Caco-2 (cell line): ENCODE data around the gene SORCS2. TPM values are rescaled to one million over a fixed set of nuclear protein-coding genes. Genes with fewer than 3 reads are reported as not detected.

Source experiments
- BruUV-seq: library from RNA; stranded (reverse); fragments of 400-500 nt; replicated peaks from 2 replicates; lab custom pipeline; 2021; lab: Mats Ljungman, UMichigan
- CTCF ChIA-PET: fragments of 300-600 bp; sonication (Branson Sonifier 250); formaldehyde crosslinking; loops from one replicate; lab custom pipeline; 2022; ENCODE audit warnings: antibody characterized with exemption; lab: Charles Lee
- POLR2A ChIA-PET: fragments of 300-600 bp; sonication (Branson Sonifier 250); formaldehyde crosslinking; loops from one replicate; lab custom pipeline; 2022; ENCODE audit warnings: antibody characterized with exemption; lab: Charles Lee
- DNase-seq, 2 experiments: peaks; one replicate each; pipeline versions ENCODE4 v3.0.0 to v3.0.0-alpha.2; 2020 to 2022
- H3K27me3 ChIP-seq: replicated peaks from 2 replicates; pipeline ENCODE4 v1.6.0; 2011; ENCODE audit warnings: low read length; ENCODE audit not compliant: control insufficient read depth, insufficient read depth
- H3K36me3 ChIP-seq: 2 replicates; pipeline ENCODE4 v1.5.1; 2011; ENCODE audit warnings: low read length; ENCODE audit not compliant: control insufficient read depth, insufficient read depth
- H3K4me1 ChIP-seq: fragments of 250-450 bp; sonication (Bioruptor Pico); 2 replicates; pipeline ENCODE4 v1.5.1; 2020; ENCODE audit warnings: mild to moderate bottlenecking
- H3K4me3 ChIP-seq: 2 replicates; pipeline ENCODE4 v1.5.1; 2011; ENCODE audit warnings: low read depth, mild to moderate bottlenecking, control low read depth, low read length
- H3K9me3 ChIP-seq: fragments of 250-450 bp; sonication (Bioruptor Pico); 2 replicates; pipeline ENCODE4 v1.5.1; 2020; ENCODE audit warnings: mild to moderate bottlenecking, moderate library complexity
- H3K27ac Mint-ChIP-seq: one replicate; pipeline ENCODE4 v1.8.0; 2022; ENCODE audit warnings: mixed read lengths; ENCODE audit not compliant: unreplicated experiment
- H3K27me3 Mint-ChIP-seq: one replicate; pipeline ENCODE4 v1.8.0; 2022; ENCODE audit warnings: mixed read lengths; ENCODE audit not compliant: insufficient read depth, unreplicated experiment
- H3K36me3 Mint-ChIP-seq: one replicate; pipeline ENCODE4 v1.8.0; 2022; ENCODE audit warnings: mild to moderate bottlenecking, mixed read lengths; ENCODE audit not compliant: insufficient read depth, unreplicated experiment
- H3K4me1 Mint-ChIP-seq: one replicate; pipeline ENCODE4 v1.8.0; 2022; ENCODE audit warnings: low read depth, mixed read lengths; ENCODE audit not compliant: unreplicated experiment
- H3K4me3 Mint-ChIP-seq: one replicate; pipeline ENCODE4 v1.8.0; 2022; ENCODE audit warnings: mild to moderate bottlenecking, moderate library complexity, mixed read lengths; ENCODE audit not compliant: unreplicated experiment
- H3K9me3 Mint-ChIP-seq: one replicate; pipeline ENCODE4 v1.8.0; 2022; ENCODE audit warnings: mixed read lengths; ENCODE audit not compliant: unreplicated experiment
- CTCF ChIP-seq, 2 experiments: fragments of 200-600 bp in 1 of 2; IDR thresholded peaks; 1 replicate in 1 of 2; 2 replicates in 1 of 2; pipeline versions ENCODE4 v1.5.1 to v1.8.0; 2011 to 2022; ENCODE audit warnings: antibody characterized with exemption in 1 of 2, control low read depth in 1 of 2, inconsistent platforms in 1 of 2, low read depth in 1 of 2, low read length in 1 of 2, mild to moderate bottlenecking in 1 of 2, moderate library complexity in 1 of 2; ENCODE audit not compliant: insufficient read depth in 1 of 2, severe bottlenecking in 1 of 2, unreplicated experiment in 1 of 2
- intact Hi-C: fragments of 100-400 bp; cut with micrococcal nuclease; formaldehyde crosslinking; loops from one replicate; pipeline ENCODE4 v1.10.0; 2022; ENCODE audit not compliant: unreplicated experiment
- total RNA-seq: library from RNA; stranded (reverse); gene quantifications from 2 replicates; pipeline ENCODE4 v1.2.3, GENCODE V29; 2022

SORCS2 gene
- total RNA-seq, 1 experiment from 2014 or later: 1.6 TPM

DNA sequence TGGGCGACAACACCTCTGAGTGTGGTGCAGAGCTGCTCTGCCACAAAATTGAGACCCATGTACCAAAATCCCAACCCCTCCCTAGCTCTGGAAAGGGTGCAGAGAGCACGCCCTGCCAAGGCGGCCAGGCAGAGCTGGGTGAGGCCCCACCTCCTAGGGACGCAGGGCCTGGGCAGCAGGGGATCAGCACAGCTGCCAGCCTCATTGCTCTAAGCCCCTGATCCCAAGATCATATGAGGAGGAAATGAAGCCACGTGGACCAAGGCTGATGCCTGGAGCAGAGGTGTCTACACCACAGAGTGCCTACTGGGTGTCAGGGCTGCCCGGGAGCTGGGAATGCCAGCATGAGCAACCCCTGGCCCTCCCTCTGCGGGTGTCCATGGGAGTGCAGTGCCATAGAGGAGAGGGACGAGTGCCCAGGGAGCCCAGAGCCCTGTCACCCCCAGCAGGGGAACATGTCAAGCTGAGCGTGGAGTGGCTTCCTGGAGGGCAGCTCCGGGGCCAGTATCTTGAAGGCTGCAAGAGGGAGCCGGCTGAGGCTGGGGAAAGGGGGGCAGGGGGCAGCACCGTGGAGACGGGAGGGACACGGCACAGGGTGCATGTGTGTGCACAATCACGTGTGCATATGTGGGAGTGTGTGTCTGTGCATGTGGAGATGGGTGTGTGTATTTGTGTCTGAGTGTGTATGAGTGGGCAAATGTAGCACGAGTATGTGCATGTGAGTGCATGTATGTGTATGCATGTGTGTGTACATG is 306.3 kb downstream of the SORCS2 start:
- H3K4me1 ChIP-seq: no peaks in the 10 kb centered on the region
- no peaks in the 10 kb centered on the region for H3K9me3 Mint-ChIP-seq
- CTCF ChIA-PET: interaction anchor here (0.6 kb wide), 1 partner anchor 251 kb away, joined by 4 read pairs; no protein-coding TSS in a partner anchor
- no peak for TF ChIP-seq CTCF (IDR thresholded peaks at IDR 0.05; ENCODE audit: insufficient read depth in 1 of 2, low read depth in 1 of 2, low read length in 1 of 2, severe bottlenecking in 1 of 2, unreplicated experiment in 1 of 2)
- DNase-seq: no peak
- H3K27ac Mint-ChIP-seq: no peak overlapping the region
- H3K4me3 Mint-ChIP-seq: no peak overlapping the region
- BruUV-seq: no TSS peak
- H3K9me3 ChIP-seq: no peaks in the 10 kb centered on the region
- no peak overlapping the region for H3K4me3 ChIP-seq
- no peaks in the 10 kb centered on the region for H3K4me1 Mint-ChIP-seq
- peaks cover 4% of the 10 kb centered on the region for H3K27me3 Mint-ChIP-seq
- POLR2A ChIA-PET: no interaction called here
- H3K27me3 ChIP-seq: no peaks in the 10 kb centered on the region
- intact Hi-C loops: no loop called here
- H3K36me3 Mint-ChIP-seq: no peaks in the 10 kb centered on the region
- H3K36me3 ChIP-seq: no peaks in the 10 kb centered on the region

- no TSS peak for BruUV-seq
- no peaks in the 10 kb centered on the region for H3K9me3 ChIP-seq
- H3K27me3 ChIP-seq: no peaks in the 10 kb centered on the region
- intact Hi-C loops: no loop called here
- ChIA-PET CTCF (no interaction called here), POLR2A (no interaction called here)
- Mint-ChIP-seq H3K27me3 (peaks cover 4% of the 10 kb centered on the region), H3K4me3 (no peak overlapping the region), H3K4me1 (no peaks in the 10 kb centered on the region), H3K9me3 (no peaks in the 10 kb centered on the region), H3K36me3 (no peaks in the 10 kb centered on the region), H3K27ac (no peak overlapping the region)
- H3K4me1 ChIP-seq: no peaks in the 10 kb centered on the region
- no peak overlapping the region for H3K4me3 ChIP-seq
- no peaks in the 10 kb centered on the region for H3K36me3 ChIP-seq
- no peak for DNase-seq
- TF ChIP-seq CTCF (IDR thresholded peaks at IDR 0.05; ENCODE audit: insufficient read depth in 1 of 2, low read depth in 1 of 2, low read length in 1 of 2, severe bottlenecking in 1 of 2, unreplicated experiment in 1 of 2): no peak
These were observed 307.3 kb downstream of the SORCS2 start for GRCh38 chr4:7499661-7500060.

DNA sequence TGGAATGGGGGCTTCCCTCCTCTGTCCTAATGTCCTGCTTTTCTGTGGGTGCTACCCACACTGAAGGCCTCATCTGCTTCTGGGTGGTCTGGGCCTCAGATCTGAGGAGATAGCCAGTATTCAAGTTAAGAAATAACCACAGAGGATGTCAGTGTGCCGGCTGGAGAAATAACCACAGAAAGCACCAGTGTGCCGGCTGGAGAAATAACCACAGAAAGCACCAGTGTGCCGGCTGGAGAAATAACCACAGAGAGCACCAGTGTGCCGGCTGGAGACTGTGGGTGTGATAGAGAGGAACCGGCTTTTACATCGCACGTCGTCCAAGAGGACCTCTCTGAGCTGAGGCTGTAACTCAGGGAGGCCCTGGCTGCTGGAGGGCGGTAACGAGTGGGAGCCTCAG is 308.1 kb downstream of the SORCS2 start:
- no peak overlapping the region for H3K4me3 Mint-ChIP-seq
- H3K27ac Mint-ChIP-seq: no peak overlapping the region
- ChIA-PET POLR2A (no interaction called here), CTCF (no interaction called here)
- H3K27me3 Mint-ChIP-seq: peaks cover 4% of the 10 kb centered on the region
- no peaks in the 10 kb centered on the region for H3K9me3 ChIP-seq
- DNase-seq: no peak
- BruUV-seq: no TSS peak
- H3K4me3 ChIP-seq: no peak overlapping the region
- no peaks in the 10 kb centered on the region for H3K4me1 Mint-ChIP-seq
- H3K36me3 ChIP-seq: no peaks in the 10 kb centered on the region
- no peaks in the 10 kb centered on the region for H3K9me3 Mint-ChIP-seq
- no peaks in the 10 kb centered on the region for H3K4me1 ChIP-seq
- TF ChIP-seq CTCF (IDR thresholded peaks at IDR 0.05; ENCODE audit: insufficient read depth in 1 of 2, low read depth in 1 of 2, low read length in 1 of 2, severe bottlenecking in 1 of 2, unreplicated experiment in 1 of 2): no peak
- intact Hi-C loops: no loop called here
- H3K27me3 ChIP-seq: no peaks in the 10 kb centered on the region
- no peaks in the 10 kb centered on the region for H3K36me3 Mint-ChIP-seq
